OCI-M2 (cell line): ENCODE results near the gene BRINP3.

Experiments used
- DNase-seq: peaks from one replicate; lab custom pipeline; 2025; ENCODE audit not compliant: unreplicated experiment; lab: John Stamatoyannopoulos, UW

The BRINP3 gene

DNA sequence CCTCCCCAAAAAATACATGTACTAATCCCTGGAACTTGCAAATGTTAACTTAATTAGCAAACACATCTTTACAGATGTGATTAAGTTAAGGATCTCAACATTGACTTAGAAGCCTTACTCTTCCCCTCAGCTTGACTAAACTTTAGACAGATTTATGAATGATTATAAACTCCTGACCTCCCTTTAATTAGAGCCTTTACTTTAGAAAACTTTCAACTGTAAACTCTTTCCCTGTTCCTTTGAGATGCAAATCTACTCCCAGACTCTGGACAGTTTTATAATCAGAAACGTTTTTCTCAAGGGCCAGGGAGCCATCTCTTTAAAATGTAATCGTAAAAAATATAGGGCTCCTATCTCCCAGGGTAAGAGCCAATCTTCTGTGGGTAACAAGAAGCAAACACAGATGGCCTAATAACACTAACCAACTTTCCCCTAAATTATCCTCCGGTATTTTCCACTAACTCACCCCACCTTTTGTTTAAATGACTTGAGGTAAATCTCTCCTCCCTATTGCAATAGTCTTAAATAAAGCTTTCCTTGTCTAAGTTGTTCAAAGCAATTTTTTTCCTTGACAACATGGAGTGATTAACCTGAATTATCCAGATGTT lies 284.1 kb downstream of the BRINP3 start:
- DNase-seq = no peak

- no peak for DNase-seq
Measured at GRCh38 chr1:190192627-190193026, 285.0 kb downstream of the BRINP3 start.

DNA sequence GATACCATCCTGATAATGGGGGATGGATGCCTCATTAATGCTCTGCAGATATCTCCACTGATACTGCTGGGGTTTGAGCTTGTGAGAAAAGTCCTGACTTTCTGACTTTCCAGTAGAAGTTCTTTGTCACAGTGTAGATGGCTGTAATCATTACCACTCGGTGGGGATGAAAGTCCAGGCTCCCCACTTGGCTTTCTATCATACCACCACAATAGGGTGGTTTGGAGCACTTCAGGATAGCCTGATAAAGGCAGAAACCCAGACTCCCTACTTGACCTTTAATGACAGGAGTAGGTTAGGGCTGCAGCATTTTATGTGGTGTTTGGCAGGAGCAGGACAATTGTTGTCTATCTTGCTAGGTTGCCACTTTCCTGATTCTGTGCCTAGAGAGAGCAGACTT lies 294.1 kb downstream of the BRINP3 start:
- no peak for DNase-seq

DNA sequence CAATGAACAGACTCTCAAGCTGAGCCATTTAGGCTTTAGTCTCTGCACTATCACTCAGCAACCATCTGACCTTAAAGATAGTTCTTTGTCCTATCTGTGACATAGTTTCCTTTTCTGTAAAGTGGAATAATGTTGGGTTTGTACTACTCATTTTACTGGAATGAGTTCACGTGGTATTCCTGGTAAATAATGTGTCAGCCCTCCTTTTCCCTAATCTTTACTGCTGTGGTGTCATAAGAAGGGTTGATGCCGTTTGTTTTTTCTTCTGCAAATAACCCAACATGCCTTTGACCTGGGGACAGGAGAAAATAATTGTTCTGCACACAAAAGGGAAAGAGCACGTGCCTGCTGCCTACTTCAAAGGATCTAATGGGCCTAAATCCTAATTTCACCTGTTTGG lies 297.8 kb downstream of the BRINP3 start:
- DNase-seq = no peak

DNA sequence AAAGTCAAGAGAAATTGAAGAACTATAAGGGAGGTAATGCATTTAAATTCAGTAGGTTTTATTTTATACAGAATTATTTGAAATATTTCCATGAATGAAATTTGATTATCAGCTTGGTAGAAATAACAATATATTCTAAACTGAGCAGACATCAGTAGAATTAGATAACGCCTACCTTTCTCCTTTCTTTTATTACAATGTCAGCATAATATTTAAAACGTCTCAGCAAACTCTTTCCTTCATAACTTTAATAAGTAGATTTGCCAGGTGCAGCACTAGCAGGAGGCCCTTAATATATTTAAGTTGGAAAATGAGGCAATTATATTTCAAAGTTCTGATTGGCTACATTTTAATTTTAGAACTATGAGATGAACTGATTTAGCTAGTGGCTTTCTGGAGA lies 298.8 kb downstream of the BRINP3 start:
- no peak for DNase-seq

GRCh38 chr1:190177555-190177954 lies 300.1 kb downstream of the BRINP3 start:
- no peak for DNase-seq

GRCh38 chr1:190176776-190177175 lies 300.9 kb downstream of the BRINP3 start:
- DNase-seq = no peak

DNA sequence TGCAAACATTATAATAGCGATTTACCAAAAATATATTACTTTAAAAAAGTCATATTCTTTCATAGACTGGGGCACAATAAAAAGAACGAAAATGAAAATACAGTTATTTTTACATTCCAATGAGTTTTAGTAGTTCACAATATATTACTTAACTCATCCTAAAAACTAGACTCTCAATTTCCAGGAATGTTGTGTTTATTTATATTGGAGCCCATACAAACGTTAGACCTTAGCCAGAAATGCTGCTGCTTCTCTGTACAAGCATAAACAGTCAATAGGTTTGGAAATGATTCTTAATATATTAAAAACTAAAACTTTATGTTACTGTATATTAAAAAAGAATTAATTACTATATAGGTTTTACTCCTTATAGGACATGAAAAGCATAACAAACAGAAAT lies 302.3 kb downstream of the BRINP3 start:
- DNase-seq = no peak

GRCh38 chr1:190172651-190173430 lies 304.8 kb downstream of the BRINP3 start:
- no peak for DNase-seq

DNA sequence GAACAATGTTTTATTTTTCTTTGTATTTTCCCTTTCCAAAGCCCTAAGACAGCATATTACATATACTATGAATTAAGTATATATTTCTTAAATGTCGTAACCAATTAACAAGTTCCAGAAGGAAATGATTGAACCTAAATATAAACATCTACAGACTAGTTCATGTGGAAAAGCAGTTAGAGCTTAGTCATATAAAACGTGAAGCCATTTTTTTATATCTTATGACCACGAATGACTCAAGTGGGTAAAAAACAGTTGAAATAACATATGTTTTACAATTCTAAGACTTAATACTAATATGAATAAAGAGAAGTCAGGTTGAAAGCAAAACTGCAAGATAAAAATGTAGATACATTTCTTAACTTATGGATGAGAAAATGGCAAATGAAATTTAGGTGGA lies 307.3 kb downstream of the BRINP3 start:
- no peak for DNase-seq

- no peak for DNase-seq
Measured at GRCh38 chr1:190169311-190170067, 308.2 kb downstream of the BRINP3 start.

DNA sequence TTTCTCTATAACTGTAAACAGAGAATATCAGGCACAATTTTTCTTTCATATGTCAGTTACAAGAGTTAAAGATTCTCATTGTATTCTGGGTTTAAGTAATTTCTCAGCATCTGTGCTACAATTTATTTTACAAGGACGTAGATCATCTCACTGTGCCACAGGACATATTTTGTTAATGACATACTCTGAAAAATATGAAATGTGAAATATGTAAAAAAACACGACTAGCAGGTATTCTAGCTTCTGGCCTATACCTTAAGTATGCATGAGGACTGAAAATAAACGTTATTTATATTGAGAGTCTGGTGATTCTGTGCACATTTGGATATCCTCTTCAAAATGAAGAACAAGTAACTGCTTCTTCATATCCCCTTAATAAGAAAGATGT lies 308.8 kb downstream of the BRINP3 start:
- DNase-seq = no peak

GRCh38 chr1:190168116-190168892 lies 309.4 kb downstream of the BRINP3 start:
- DNase-seq = no peak

- no peak for DNase-seq
Measured at GRCh38 chr1:190159146-190159545, 318.5 kb downstream of the BRINP3 start.

DNA sequence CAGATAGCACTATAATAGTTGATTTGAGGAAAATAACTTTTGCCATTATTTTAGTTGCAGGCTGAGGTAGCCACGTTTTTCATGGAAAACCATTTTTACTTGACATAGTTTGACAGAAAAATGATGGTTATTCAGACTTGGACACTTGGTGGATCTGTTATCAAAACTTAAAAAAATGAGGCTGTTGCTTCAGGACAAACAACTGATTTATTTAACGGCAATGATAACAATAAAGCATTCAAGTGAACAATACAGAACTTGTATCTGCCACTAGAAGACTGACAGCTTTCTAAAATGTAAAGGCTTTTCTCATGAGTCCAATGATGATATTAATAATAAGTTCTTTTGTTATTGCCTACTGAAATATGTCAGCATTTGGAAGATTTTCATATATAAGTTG lies 322.9 kb downstream of the BRINP3 start:
- no peak for DNase-seq

GRCh38 chr1:190147616-190148015 lies 330.0 kb downstream of the BRINP3 start:
- no peak for DNase-seq

GRCh38 chr1:190144650-190145049 lies 333.0 kb downstream of the BRINP3 start:
- DNase-seq = no peak

- DNase-seq = no peak
Measured at GRCh38 chr1:190140644-190141043, 337.0 kb downstream of the BRINP3 start.

- no peak for DNase-seq
Measured at GRCh38 chr1:190138702-190139101, 339.0 kb downstream of the BRINP3 start.

DNA sequence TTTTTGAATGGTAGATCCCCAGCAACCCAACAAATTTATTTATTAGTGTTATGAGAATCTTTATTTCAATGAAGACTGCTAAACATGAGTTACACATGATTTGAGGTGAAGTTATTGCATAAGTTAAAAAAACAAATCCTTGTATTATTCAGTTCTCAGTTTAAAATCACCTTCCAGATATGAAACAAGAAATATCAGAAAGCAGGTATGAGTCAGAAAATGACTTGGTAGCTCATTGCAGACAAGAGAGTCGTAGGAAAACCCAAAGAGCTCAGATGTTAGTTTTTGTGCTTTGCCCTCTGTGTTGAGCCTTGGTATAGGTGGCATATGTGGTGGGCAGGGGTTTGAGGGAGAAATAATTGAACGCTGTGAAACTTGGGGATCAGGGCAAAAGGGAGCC lies 339.4 kb downstream of the BRINP3 start:
- DNase-seq = no peak

- DNase-seq = no peak
Measured at GRCh38 chr1:190129366-190129765, 348.3 kb downstream of the BRINP3 start.
